Measurements from ENCODE around the gene ZNF398.

ZNF398 gene, protein sequence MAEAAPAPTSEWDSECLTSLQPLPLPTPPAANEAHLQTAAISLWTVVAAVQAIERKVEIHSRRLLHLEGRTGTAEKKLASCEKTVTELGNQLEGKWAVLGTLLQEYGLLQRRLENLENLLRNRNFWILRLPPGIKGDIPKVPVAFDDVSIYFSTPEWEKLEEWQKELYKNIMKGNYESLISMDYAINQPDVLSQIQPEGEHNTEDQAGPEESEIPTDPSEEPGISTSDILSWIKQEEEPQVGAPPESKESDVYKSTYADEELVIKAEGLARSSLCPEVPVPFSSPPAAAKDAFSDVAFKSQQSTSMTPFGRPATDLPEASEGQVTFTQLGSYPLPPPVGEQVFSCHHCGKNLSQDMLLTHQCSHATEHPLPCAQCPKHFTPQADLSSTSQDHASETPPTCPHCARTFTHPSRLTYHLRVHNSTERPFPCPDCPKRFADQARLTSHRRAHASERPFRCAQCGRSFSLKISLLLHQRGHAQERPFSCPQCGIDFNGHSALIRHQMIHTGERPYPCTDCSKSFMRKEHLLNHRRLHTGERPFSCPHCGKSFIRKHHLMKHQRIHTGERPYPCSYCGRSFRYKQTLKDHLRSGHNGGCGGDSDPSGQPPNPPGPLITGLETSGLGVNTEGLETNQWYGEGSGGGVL

DNA sequence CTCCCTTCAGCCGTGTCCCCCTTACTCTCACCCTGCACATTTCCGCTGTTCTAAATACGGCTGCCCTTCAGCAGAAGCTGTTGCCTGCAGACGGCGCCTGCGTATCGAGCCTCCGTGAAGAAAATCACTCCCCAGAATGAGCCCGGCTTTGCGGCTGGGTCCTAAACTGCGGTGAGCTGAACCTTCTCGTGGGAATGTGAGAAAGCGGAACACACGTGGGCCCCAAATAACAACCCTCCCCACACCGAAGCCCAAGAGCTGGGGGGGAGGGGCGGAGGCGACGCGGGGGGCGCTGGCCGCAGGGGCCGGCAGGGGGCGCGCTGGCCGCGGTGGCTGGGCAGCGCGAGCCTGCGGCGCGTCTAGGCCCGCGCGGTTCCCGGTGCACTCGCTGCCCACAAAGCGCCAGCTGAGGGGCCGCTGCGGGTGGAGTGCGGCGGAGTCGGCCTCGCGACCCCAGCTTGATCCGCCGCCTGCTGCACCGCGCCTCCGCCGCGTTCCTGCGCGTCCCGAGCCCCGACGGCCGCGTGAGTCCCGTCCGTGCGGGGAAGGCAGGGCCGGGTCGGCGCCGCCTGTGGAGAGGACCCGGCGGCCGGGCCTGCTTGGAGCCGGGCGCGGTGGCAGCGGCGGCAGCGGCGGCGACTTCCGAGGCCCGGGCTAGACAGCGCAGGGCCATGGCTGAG is at the start of gene ZNF398:
Gene ZNF398 (plus strand): TSS at position 382 of the 680 bp plus-strand sequence. CDS start 290 bp downstream, at position 672.
- peaks cover 7% of the 10 kb centered on the region for H3K36me3 Mint-ChIP-seq (ENCODE audit: low read depth)
- H3K27ac Mint-ChIP-seq, result peak within 1 kb of the TSS; percentile 95
- ATAC-seq, result peak; percentile 81
- DNase-seq, result peak; percentile 84
- peak within 1 kb of the TSS; percentile 96 for H3K4me3 Mint-ChIP-seq
- no peaks in the 10 kb centered on the region for H3K9me3 Mint-ChIP-seq
- no peaks in the 10 kb centered on the region for H3K27me3 Mint-ChIP-seq
- peaks cover 35% of the 10 kb centered on the region for H3K4me1 Mint-ChIP-seq

DNA sequence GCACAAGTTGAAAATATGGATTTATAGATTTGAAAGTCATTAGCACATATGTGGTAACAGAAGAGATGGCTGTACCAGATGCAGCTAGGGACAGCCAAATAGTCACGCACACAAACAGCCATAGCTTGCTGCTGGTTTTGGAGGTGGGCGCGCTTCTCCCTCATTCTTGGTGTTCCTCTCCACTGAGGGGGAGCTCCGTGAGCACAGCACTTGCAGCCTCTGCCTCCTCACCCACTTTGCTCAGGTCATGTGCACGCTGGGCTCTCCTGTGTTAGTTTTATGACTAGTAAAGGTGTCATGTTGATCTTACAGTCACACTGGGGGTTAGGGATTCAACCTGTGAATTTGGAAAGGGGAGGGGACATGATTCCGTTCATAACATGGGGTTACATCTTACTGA is 48.2 kb upstream of the ZNF398 start:
- H3K27ac Mint-ChIP-seq, result no peak overlapping the region
- no peaks in the 10 kb centered on the region for H3K4me1 Mint-ChIP-seq
- H3K4me3 Mint-ChIP-seq, result no peak overlapping the region
- H3K27me3 Mint-ChIP-seq, result no peaks in the 10 kb centered on the region
- ATAC-seq (no peak), DNase-seq (no peak)
- no peaks in the 10 kb centered on the region for H3K36me3 Mint-ChIP-seq (ENCODE audit: low read depth)
- no peaks in the 10 kb centered on the region for H3K9me3 Mint-ChIP-seq

DNA sequence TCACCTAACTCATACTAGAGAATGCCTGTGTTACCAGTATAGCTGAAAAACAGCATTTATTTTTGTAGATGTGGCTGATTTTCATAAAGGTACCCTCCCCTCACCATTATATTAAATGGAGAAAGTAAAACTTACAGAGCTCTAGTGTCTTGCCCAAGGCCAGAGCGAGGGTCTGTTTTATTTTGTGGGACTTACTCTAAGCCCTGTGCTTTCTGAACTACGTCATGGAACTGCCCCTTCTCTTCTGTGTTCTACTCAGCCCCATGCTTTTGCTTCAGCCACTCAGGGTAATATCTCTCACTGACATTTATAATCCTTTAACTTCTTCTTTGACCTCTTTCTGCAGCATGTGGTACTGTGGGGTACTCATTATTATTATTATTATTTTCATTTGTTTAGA is 46.4 kb upstream of the ZNF398 start:
- DNase-seq (no peak), ATAC-seq (no peak)
- Mint-ChIP-seq H3K4me3 (no peak overlapping the region), H3K36me3 (ENCODE audit: low read depth) (no peaks in the 10 kb centered on the region), H3K27me3 (no peaks in the 10 kb centered on the region), H3K9me3 (no peaks in the 10 kb centered on the region), H3K27ac (no peak overlapping the region), H3K4me1 (no peaks in the 10 kb centered on the region)

DNA sequence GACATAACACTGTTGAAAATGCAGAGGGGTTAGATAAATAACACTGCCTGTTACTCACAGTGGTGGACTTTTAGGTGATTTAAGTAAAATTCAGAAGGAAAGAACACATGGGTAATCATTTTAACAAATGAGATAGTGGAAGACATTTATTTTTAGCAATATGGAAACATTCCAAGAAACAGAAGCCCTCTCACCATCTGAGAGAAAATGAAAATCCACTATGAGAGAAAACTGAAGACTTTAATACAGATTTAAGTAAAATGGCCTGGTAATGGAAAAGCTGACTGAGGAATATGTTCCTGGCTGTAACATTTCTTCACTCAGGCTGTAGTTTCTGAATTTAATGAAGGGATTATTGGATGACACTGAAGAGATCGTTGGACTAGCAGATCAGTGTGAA is 44.6 kb upstream of the ZNF398 start:
- no peaks in the 10 kb centered on the region for H3K4me1 Mint-ChIP-seq
- no peak overlapping the region for H3K27ac Mint-ChIP-seq
- DNase-seq (no peak), ATAC-seq (no peak)
- no peaks in the 10 kb centered on the region for H3K27me3 Mint-ChIP-seq
- no peaks in the 10 kb centered on the region for H3K36me3 Mint-ChIP-seq (ENCODE audit: low read depth)
- H3K4me3 Mint-ChIP-seq, result no peak overlapping the region
- no peaks in the 10 kb centered on the region for H3K9me3 Mint-ChIP-seq

DNA sequence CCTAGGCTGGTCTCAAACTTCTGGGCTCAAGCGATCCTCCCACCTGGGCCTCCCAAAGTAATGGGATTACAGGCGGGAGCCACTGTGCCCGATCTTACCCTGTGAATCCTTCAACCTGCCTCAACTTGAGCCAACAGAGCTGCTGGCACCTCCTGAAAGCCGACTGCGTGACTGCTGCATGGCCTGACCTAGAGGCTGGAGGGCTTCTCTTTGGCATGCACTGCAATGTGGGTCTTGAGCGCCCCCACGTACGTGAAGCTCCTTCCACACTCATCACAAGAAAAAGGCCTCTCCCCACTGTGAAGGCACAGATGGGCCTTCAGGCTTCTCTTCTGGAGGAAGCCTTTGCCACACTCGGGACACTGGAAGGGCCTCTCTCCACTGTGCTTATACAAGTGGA is 43.8 kb upstream of the ZNF398 start:
- Mint-ChIP-seq H3K9me3 (no peaks in the 10 kb centered on the region), H3K27ac (no peak overlapping the region), H3K36me3 (ENCODE audit: low read depth) (no peaks in the 10 kb centered on the region), H3K4me1 (no peaks in the 10 kb centered on the region), H3K27me3 (no peaks in the 10 kb centered on the region), H3K4me3 (no peak overlapping the region)
- no peak for DNase-seq
- ATAC-seq, result no peak

DNA sequence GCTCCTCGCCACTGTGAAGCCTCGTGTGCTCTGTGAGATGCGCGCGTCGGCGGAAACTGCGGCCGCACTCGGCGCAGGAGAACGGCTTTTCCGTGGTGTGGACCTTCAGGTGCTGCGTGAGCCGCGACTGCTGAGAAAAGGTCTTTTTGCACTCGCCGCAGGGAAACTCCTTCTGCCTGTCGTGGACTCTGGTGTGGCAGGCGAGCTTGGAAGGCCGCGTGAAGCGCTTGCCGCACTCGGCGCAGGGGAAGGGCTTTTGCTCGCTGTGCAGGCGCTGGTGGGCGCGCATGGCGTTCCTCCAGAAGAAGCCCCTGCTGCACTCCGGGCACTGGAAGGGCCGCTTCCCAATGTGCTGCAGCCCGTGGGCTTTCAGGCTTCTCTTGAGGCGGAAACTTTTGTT is 43.0 kb upstream of the ZNF398 start:
- Mint-ChIP-seq H3K36me3 (ENCODE audit: low read depth) (no peaks in the 10 kb centered on the region), H3K9me3 (no peaks in the 10 kb centered on the region), H3K27me3 (no peaks in the 10 kb centered on the region), H3K4me1 (no peaks in the 10 kb centered on the region), H3K4me3 (no peak overlapping the region), H3K27ac (no peak overlapping the region)
- ATAC-seq (no peak), DNase-seq (no peak)

DNA sequence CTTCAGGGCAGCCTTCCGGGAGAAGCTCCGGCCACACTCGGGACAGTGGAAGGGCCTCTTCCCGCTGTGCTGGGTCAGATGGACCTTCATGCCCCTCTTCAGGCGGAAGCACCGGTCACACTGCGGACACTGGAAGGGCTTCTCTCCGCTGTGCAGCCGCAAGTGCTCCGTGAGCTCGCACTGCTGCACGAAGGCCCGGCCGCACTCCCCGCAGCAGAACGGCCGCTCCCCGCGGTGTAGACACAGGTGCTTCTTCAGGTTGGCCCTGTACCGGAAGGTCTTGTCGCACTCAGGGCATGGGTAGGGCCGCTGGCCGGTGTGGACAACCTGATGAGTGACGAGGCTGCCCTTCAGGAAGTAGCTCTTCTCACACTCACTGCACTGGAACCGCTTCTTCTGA is 42.5 kb upstream of the ZNF398 start:
- Mint-ChIP-seq H3K27me3 (no peaks in the 10 kb centered on the region), H3K27ac (no peak overlapping the region), H3K4me3 (no peak overlapping the region), H3K9me3 (no peaks in the 10 kb centered on the region), H3K36me3 (ENCODE audit: low read depth) (no peaks in the 10 kb centered on the region), H3K4me1 (no peaks in the 10 kb centered on the region)
- DNase-seq (no peak), ATAC-seq (no peak)

DNA sequence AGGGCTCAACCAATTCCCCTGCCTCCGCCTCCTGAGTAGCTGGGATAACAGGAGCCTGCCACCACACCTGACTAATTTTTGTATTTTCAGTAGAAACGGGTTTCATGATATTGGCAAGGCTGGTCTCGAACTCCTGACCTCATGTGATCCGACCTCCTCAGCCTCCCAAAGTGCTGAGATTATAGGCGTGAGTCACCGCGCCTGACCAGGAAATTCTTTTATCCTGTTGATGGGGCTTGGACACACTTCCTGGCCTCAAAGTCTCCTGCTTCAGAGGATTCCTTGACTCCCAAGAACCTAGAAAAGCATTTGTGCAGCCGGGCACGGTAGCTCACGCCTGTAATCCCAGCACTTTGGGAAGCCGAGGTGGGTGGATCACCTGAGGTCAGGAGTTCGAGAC is 37.3 kb upstream of the ZNF398 start:
- ATAC-seq (no peak), DNase-seq (no peak)
- Mint-ChIP-seq H3K4me3 (no peak overlapping the region), H3K9me3 (no peaks in the 10 kb centered on the region), H3K27me3 (no peaks in the 10 kb centered on the region), H3K36me3 (ENCODE audit: low read depth) (no peaks in the 10 kb centered on the region), H3K4me1 (no peaks in the 10 kb centered on the region), H3K27ac (no peak overlapping the region)

DNA sequence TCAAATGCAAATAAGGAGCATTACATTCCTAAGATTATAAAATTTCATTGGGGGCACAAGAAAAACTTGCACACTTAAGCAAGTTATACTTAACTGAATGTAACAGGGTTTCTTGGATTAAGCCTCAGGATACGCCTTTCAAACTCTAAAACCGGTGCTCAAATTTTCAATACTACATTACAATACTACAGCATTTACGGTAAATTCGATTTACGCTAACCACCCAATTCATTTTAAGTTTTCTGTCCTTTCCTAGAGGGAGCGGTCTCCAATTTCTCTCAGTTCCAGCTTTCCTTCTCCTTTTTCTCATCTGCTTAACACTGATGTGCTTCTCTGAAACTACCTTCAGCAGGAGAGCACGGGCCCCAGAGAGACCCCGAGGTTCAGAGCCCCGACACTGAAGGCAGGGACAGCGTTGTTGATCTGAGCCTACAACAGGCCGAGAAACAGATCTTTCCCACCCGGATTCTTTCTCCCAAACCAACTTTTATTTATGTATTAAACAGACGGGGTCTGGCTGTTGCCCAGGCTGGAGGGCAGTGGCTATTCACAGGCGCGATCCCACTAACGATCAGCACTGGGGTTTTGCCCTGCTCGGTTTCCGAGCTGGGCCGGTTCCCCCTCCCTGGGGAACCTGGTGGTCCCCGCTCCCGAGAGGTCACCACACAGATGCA is 21.9 kb upstream of the ZNF398 start:
- DNase-seq (peak; percentile 38), ATAC-seq (no peak)
- peaks cover 22% of the 10 kb centered on the region for H3K4me1 Mint-ChIP-seq
- peaks cover 24% of the 10 kb centered on the region for H3K36me3 Mint-ChIP-seq (ENCODE audit: low read depth)
- peak overlapping the region; percentile 97 for H3K27ac Mint-ChIP-seq
- H3K4me3 Mint-ChIP-seq, result peak overlapping the region; percentile 91
- no peaks in the 10 kb centered on the region for H3K9me3 Mint-ChIP-seq
- no peaks in the 10 kb centered on the region for H3K27me3 Mint-ChIP-seq

DNA sequence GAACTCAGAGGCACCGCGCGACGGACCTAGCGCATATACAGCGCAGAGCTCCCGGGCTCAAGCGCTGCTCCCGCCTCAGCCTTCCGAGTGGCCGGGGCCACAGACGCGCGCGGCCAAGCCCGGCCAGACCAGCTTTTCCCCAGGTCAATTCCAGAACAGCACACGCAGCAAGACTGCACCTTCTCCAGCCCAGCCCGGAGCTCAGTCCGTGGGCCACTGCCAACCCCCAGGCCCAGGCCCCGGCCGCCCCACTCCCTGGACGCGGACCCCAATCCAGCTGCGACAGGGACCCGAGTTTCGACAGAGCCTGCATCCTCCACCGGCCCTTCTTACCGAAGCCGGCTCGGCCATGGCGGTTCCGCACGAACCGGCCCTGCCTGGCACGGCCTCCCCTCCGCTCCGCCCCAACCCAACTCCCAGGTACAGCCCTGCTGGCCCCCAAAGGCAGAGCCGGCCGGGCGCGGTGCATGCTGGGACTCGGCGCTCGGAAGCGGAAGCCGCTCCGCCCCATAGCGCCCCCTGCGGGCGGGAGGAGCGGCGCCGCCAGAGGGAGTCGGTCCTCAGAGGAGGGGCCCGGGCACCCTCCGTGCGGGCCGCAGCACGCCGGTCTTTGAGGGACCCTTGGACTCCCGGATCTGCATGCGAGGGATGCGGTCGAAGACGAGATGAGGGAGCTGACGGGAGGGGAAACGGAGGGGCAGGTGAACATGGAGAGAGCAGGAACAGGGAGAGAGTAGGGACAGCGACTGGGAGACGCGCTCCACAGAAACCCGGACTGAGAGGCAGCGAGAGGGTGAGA is 21.2 kb upstream of the ZNF398 start, which contains the start of gene ZNF425:
Gene ZNF425 (minus strand): TSS at position 462 of the 799 bp plus-strand sequence. CDS start 111 bp downstream, at position 351.
- Mint-ChIP-seq H3K9me3 (peaks cover 6% of the 10 kb centered on the region), H3K4me1 (peaks cover 22% of the 10 kb centered on the region), H3K27ac (peak within 1 kb of the TSS; percentile 97), H3K4me3 (peak within 1 kb of the TSS; percentile 91), H3K36me3 (ENCODE audit: low read depth) (peaks cover 31% of the 10 kb centered on the region), H3K27me3 (no peaks in the 10 kb centered on the region)
- peak; percentile 91 for ATAC-seq
- DNase-seq, result peak; percentile 97

DNA sequence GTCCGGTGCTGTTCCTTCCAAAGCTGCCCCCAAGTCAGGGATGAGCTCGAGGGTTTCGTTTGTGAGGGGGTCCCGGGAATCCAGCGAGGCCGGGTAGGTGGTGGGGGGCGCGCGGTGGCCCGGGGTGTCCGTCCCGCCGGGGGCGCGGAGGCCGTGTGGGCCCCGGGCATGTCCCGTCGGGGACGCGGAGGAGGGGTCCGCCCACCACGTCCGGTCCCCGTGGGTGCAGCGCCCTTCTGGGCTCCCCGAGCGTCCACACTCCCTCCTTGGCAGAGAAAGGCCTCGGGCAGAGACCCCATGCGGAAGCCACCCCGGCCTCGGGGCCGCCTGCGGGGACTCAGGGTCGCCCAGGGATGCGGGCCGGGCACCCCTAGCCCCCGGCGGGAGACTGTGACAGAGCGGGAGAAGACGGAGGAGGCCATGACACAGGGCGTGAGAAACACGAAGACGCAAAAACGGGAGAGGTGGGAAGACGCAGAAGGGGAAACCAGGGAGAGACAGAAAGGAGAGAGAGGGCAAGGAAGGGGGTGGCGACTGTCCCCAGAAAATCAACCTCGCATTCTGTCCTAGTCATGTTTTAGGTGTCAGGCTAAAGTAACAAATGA is 20.5 kb upstream of the ZNF398 start:
- Mint-ChIP-seq H3K4me3 (peak overlapping the region; percentile 91), H3K36me3 (ENCODE audit: low read depth) (peaks cover 38% of the 10 kb centered on the region), H3K9me3 (peaks cover 6% of the 10 kb centered on the region), H3K27ac (peak overlapping the region; percentile 97), H3K27me3 (no peaks in the 10 kb centered on the region), H3K4me1 (peaks cover 22% of the 10 kb centered on the region)
- DNase-seq (peak; percentile 72), ATAC-seq (peak; percentile 50)

DNA sequence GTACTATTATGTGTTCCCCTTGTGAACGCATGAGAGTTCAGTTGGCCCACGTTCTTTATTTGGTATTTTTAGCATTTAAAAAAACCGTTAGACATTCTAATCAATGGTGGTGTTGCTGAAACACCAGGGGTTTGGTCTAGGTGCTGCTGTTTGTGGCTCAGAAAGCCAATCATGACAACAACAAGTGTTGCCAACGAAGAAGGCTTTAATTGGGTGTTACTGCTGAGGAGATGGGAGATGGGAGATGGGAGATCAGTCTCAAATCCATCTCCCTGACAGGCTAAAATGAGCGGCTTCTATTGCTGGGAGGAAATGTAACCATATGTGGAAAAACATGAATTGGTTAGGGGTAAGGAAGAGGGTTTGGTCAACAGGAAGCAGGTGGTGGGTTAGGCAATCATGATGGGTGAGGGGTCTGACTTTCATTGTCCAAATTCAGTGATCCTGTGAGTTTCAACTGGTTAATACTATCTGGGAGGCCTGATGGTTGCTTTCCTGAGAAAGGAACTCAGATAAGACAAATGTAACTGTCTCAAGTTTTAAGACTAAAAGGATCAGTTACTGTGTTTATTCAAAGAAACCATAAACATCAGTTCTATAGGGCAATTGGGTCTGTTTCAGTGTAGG is 16.6 kb upstream of the ZNF398 start:
- Mint-ChIP-seq H3K27me3 (no peaks in the 10 kb centered on the region), H3K27ac (no peak overlapping the region), H3K36me3 (ENCODE audit: low read depth) (peaks cover 47% of the 10 kb centered on the region), H3K4me1 (peaks cover 11% of the 10 kb centered on the region), H3K4me3 (no peak overlapping the region), H3K9me3 (peaks cover 6% of the 10 kb centered on the region)
- no peak for ATAC-seq
- no peak for DNase-seq

DNA sequence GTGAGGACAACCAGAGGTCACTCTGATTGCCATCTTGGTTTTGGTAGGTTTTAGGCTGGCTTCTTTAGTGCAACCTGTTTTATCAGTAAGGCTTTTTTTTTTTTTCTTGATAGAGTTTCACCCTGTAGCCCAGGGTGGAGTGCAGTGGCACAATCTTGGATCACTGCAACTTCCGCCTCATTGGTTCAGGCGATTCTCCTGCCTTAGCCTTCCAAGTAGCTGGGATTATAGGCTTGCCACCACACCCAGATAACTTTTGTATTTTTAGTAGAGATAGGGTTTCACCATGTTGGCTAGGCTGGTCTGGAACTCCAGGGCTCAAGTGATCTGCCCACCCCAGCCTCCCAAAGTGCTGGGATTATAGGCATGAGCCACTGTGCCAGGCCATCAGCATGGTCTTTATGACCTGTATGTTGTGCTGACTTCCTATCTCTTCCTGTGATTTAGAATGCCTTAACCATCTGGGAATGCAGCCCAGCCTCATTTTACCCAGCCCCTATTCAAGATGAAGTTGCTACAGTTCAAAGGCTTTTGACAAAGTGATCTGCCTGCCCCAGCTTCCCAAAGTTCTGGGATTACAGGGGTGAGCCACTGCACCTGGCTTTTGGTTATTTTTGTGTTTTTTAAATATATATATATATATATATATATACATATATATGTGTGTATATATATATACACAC is 14.1 kb upstream of the ZNF398 start:
- DNase-seq (no peak), ATAC-seq (no peak)
- H3K4me3 Mint-ChIP-seq, result no peak overlapping the region
- no peak overlapping the region for H3K27ac Mint-ChIP-seq
- no peaks in the 10 kb centered on the region for H3K27me3 Mint-ChIP-seq
- peaks cover 3% of the 10 kb centered on the region for H3K4me1 Mint-ChIP-seq
- peaks cover 6% of the 10 kb centered on the region for H3K9me3 Mint-ChIP-seq
- H3K36me3 Mint-ChIP-seq (ENCODE audit: low read depth), result peaks cover 41% of the 10 kb centered on the region

All from activated naive CD8-positive, alpha-beta T cell treated with anti-CD3 and anti-CD28 coated beads, Interleukin-2, amount 50 U/mL, for 24 hours (primary cell).